Left cardiac atrium (tissue), 4 donors: ENCODE results near the gene TRIM49D1. TPM values are rescaled to one million over a fixed set of nuclear protein-coding genes. Genes with fewer than 3 reads are reported as not detected.
"Not testable (repeated sequence)": the region's sequence is repeated elsewhere in the genome, so short reads cannot be mapped to it uniquely, and the experiment has no call there.

Experiments
- ATAC-seq, 2 donors: fragments of 200-7000 bp; cut with Tn5 transposase; one replicate each; pipeline ENCODE4 v1.9.1; 2020; ENCODE audit warnings: mild to moderate bottlenecking in 2 of 2, moderate library complexity in 2 of 2
- DNase-seq: peaks from one replicate; pipeline ENCODE4 v3.0.0-alpha.2; 2020
- intact Hi-C, 2 donors: fragments of 100-400 bp; cut with DNase I; formaldehyde crosslinking; loops; one replicate each; pipeline versions ENCODE4 v1.14.1 to v1.15.1; 2022 to 2023
- long read RNA-seq: library from polyadenylated mRNA; unstranded; transcript quantifications from one replicate; pipeline ENCODE4 v2.0.0, GENCODE V29; 2021
- total RNA-seq, 2 donors: library from RNA; stranded (reverse); fragmentation: NEBNext Ultra II Directional; extraction: Animal tissue kit (Norgen Biotek cat#: 25700); gene quantifications; one replicate each; pipeline ENCODE4 v1.2.1, GENCODE V29; 2021
- donor health status: DM: no; HTN: yes; CAD: no.
- donor health status: DM: no; HTN: yes; CAD: no; lungs with severe emphysema.
- donor health status: DM: yes; HTN: yes; CAD: no.
- donor health status: Dilated cardiomyopathy.

The TRIM49D1 gene
- total RNA-seq = not detected
- long read RNA-seq = 0 reads

- DNase-seq (no peak), ATAC-seq (no peak)
Observed at GRCh38 chr11:89922195-89922660, at the start of gene TRIM49D1. TRIM49D1 (minus strand) TSS chr11:89922245; CDS start chr11:89917710, 4,535 bp downstream.

GRCh38 chr11:89965737-89966136 lies 43.7 kb upstream of the TRIM49D1 start, which contains the start of gene TRIM64:
TRIM64 (plus strand) TSS chr11:89966037; CDS start chr11:89968504, 2,467 bp downstream.
- intact Hi-C loops, ATAC-seq: not testable (repeated sequence)

More at GRCh38 chr11:89922195-89922660, at the start of gene TRIM49D1:
- intact Hi-C loops = no loop called here

GRCh38 chr11:89960833-89961232 lies 38.8 kb upstream of the TRIM49D1 start:
- intact Hi-C loops, DNase-seq, ATAC-seq: not testable (repeated sequence)

More at GRCh38 chr11:89965737-89966136, 43.7 kb upstream of the TRIM49D1 start, which contains the start of gene TRIM64:
- not testable (repeated sequence) for DNase-seq

- intact Hi-C loops, DNase-seq, ATAC-seq: not testable (repeated sequence)
Observed at GRCh38 chr11:89923764-89924163, 1.7 kb upstream of the TRIM49D1 start, which contains the start of gene TRIM49D2. TRIM49D2 (plus strand) TSS chr11:89924064; CDS start chr11:89926762, 2,698 bp downstream.

GRCh38 chr11:89900809-89901208 lies 21.2 kb downstream of the TRIM49D1 start:
- DNase-seq, ATAC-seq, intact Hi-C loops: not testable (repeated sequence)

GRCh38 chr11:89893245-89893644 lies 28.8 kb downstream of the TRIM49D1 start:
- intact Hi-C loops, DNase-seq, ATAC-seq: not testable (repeated sequence)

- ATAC-seq, intact Hi-C loops, DNase-seq: not testable (repeated sequence)
Observed at GRCh38 chr11:89877511-89877910, 44.5 kb downstream of the TRIM49D1 start.

GRCh38 chr11:89872588-89872987 lies 49.5 kb downstream of the TRIM49D1 start:
- DNase-seq, intact Hi-C loops, ATAC-seq: not testable (repeated sequence)

- DNase-seq, ATAC-seq, intact Hi-C loops: not testable (repeated sequence)
Observed at GRCh38 chr11:89865223-89865622, 56.8 kb downstream of the TRIM49D1 start.

- ATAC-seq, intact Hi-C loops: not testable (repeated sequence)
- peak; percentile 19 for DNase-seq
Observed at GRCh38 chr11:89863906-89864704, 57.9 kb downstream of the TRIM49D1 start.

Other genes with a start within 250 kb of the TRIM49D1 start
- not detected for gene TRIM77, start 211.9 kb downstream of the TRIM49D1 start, total RNA-seq
- gene TRIM49, start 113.7 kb downstream of the TRIM49D1 start, total RNA-seq = not detected
- not detected for gene TRIM64B, start 43.8 kb downstream of the TRIM49D1 start, total RNA-seq
- gene TRIM49D2, start 1.8 kb upstream of the TRIM49D1 start, total RNA-seq = not detected
- gene TRIM64, start 43.8 kb upstream of the TRIM49D1 start, total RNA-seq = not detected
- gene TRIM49C, start 108.9 kb upstream of the TRIM49D1 start, total RNA-seq = not detected
- not detected for gene UBTFL1, start 163.7 kb upstream of the TRIM49D1 start, total RNA-seq
- gene NAALAD2, start 212.4 kb upstream of the TRIM49D1 start, total RNA-seq = 1 to 10 TPM in 1 of 2 donors, under 1 TPM in 1; 0.68 to 2.5 TPM